ENCODE results near the gene PKN1.

The PKN1 gene

DNA sequence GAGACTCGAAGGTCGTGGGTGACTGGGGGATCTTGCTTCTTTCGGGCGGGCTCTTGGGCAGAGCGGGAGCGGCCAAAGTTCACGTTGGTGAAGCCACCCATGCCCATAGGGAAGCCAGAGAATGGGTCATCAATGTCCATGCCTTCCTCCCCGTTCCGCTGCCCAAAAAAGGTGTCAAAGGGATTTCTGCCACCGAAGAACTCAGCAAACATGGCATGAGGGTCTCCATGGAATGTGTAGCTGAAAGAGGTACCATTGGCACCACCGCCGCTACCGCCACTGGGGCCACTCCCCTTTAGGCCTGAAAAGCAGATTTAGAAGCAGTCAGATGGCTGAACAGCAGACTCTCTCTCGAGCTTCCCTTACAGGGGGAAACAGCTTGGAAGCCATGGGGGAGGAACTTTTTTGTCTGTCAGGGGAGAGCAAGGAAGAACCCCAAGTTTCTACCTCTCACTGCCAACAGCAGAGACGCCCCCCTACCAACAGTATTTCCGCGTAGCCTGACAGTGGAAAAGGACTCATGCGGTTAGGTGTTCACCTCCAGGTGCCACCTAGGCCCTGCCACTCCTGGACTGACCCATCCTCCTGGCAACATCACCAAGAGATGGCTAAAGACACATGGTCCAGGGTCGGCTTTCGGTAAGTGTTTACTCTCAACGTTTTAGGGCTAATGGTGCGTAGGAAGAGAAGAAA lies 83.8 kb downstream of the PKN1 start:
- no peak for DNase-seq

DNA sequence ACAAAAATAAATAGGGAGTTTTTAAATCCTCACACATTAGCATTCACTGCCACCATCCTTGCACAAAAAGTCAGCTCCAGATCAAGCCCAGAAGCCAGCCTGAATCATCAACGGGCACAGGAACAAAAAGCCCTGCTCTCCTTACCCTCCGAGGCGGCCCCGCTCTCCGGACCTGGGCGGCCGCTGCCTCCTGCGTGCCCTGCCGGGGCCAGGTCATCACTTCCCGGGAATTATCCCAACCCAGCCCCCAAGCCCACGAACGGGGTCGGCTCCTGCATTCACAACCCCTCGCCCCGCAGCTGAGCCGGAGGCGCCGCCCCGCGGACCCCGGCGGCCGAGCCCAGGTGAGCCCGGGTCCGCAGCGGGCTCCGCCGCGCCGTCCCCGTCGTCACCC lies 84.3 kb downstream of the PKN1 start:
- no peak for DNase-seq

DNA sequence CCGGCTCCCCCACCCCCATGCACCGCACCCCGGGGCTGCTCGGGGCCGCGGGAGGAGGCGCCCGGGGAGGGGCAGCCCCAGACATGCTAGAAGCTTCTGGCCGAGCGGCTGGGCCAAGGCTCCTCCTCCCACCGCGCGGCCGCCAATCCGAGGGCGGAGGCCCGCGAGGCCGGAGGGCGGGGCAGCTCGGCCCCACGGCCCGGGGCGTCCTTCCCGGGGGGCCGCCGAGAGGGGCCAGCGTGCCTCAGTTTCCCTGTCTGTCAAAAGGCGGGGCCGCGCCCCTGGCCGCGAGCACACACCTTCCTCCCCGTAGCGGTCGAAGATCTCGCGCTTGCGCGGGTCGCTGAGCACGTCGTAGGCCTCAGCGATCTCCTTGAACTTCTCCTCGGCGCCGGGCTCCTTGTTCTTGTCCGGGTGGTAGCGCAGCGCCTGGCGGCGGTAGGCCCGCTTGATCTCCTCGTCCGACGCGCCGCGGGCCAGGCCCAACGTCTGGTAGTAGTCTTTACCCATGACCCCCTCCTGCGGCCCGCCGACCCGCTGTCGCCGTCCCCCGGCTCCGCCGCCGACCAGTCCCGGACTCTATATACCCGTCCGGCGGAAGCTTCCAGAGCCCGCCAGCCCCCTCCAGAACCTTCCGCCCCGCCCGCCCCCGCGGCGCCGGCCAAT lies 84.9 kb downstream of the PKN1 start, which contains the start of gene DNAJB1:
Gene DNAJB1 (minus strand): TSS at position 558 of the 666 bp plus-strand sequence. CDS start 48 bp downstream, at position 510.
- DNase-seq: peak; percentile 42

DNA sequence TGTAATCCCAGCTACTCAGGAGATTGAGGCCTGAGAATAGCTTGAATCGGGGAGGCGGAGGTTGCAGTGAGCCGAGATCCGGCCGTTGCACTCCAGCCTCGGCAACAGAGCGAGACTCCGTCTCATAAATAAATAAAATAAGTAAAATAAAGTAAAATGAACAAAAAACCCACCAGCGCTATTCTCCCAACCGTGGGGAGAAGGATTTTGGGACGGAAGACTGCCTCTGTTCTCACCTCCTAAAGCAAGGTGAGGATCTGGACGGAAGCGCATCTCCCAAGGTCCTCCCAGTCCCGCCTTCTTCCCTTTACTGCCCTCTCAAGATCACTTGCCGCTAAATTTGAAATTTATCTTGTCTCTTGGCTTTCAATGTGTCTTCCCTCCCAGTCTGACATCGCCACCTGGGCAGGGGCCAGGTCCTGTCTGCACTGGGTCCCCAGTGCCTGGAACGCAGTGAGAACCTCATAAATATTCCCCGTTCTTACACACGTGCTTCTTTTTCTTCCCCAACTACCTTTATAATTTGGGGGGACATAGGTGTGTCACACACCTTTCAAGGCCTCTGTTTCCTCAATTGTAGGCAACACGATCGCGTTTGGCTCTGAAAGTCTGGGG lies 86.2 kb downstream of the PKN1 start:
- DNase-seq: no peak

DNA sequence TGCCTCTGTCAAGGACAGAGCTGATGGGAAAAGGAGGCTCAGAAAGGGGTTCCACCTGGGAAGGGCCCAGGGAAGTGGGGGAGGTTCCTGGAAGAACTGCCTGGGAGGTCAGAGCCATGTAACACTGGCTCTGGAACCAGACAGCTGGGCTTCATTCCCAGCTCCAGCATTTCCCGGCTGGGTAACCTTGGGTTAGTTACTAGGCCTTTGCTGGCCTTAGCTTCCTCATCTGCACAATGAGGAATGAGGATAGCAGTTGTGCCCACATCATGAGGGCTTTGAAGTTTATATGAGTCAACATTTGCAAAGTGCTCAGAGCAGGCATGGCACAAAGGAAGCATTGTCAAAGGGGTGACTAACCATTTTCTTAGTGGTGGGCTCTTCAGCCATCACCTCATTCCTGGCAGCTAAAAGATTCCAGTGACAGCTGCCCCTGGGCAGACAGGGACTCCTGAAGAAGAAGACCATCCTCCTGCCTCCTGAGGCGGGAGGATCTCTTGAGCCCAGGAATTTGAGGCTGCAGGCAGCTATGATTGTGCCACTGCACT lies 86.8 kb downstream of the PKN1 start:
- DNase-seq: no peak

DNA sequence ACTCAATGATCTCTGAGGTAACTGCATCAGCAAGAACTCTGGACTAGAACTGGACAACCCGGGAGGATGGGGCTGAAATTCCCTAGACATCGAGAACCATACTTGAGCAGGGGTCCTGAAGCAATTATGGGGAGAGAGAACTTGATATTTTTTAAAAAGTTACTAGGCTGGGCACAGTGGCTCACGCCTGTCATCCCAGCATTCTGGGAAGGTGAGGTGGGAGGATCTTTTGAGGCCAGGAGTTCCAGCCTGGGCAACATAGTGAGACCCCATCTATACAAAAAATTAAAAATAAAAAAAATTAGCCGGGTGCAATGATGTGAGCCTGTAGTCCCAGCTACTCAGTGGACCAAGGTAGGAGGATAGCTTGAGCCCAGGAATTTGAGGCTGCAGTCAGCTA lies 87.4 kb downstream of the PKN1 start:
- DNase-seq: no peak

Data from effector CD4-positive, alpha-beta T cell (primary cell).